ENCODE data around the gene ARFIP2. TPM values are rescaled to one million over a fixed set of nuclear protein-coding genes. Genes with fewer than 3 reads are reported as not detected.

Gene ARFIP2
- total and polyA plus RNA-seq, 4 experiments from 2014 or later: 34.1 to 56.9 (median 44.8) TPM

GRCh38 chr11:6497069-6497839, 16.1 kb upstream of the ARFIP2 start, which contains the start of gene DNHD1:
Gene DNHD1 (plus strand): TSS chr11:6497280. CDS start chr11:6498216, 936 bp downstream.
- Histone ChIP-seq H3K27me3 (ENCODE audit: insufficient read depth, low read length) (no peaks in the 10 kb centered on the region), H3K9me3 (ENCODE audit: control insufficient read depth in 1 of 2, low read length in 2 of 2) (no peaks in the 10 kb centered on the region), H3K4me1 (ENCODE audit: insufficient read depth, low read length) (no peaks in the 10 kb centered on the region), H3K36me3 (ENCODE audit: insufficient read depth, low read length) (peaks cover 11% of the 10 kb centered on the region), H3K4me3 (ENCODE audit: low read length in 2 of 2) (no peak within 1 kb of the TSS), H3K27ac (ENCODE audit: low read depth, low read length) (no peak within 1 kb of the TSS)
- peak within 1 kb of the TSS in 1 of 8 donors; percentile 7 for H3K4me3 Mint-ChIP-seq
- intact Hi-C loops (cut with micrococcal nuclease): no loop called here
- peak within 1 kb of the TSS in 2 of 7 donors; percentile 19 to 32 for H3K27ac Mint-ChIP-seq
- no peaks in the 10 kb centered on the region for H3K27me3 Mint-ChIP-seq
- ChIA-PET CTCF (ENCODE audit: partially characterized antibody) (interaction anchor here (2.1 to 5.7 kb wide), 2 partner anchors 8 to 53 kb away, joined by 7 to 30 read pairs; no protein-coding TSS in a partner anchor), POLR2A (ENCODE audit: partially characterized antibody) (no interaction called here)
- H3K36me3 Mint-ChIP-seq: peaks cover 33 to 49% of the 10 kb centered on the region in 2 donors
- H3K4me1 Mint-ChIP-seq: peaks cover 0 to 3% (median under 1%) of the 10 kb centered on the region in 4 donors
- no peak for DNase-seq
- H3K9me3 Mint-ChIP-seq: no peaks in the 10 kb centered on the region

- Histone ChIP-seq H3K4me1 (ENCODE audit: insufficient read depth, low read length) (peaks cover 6% of the 10 kb centered on the region), H3K27ac (ENCODE audit: low read depth, low read length) (no peak overlapping the region), H3K27me3 (ENCODE audit: insufficient read depth, low read length) (no peaks in the 10 kb centered on the region), H3K9me3 (ENCODE audit: control insufficient read depth in 1 of 2, low read length in 2 of 2) (no peaks in the 10 kb centered on the region), H3K36me3 (ENCODE audit: insufficient read depth, low read length) (peaks cover 33% of the 10 kb centered on the region), H3K4me3 (ENCODE audit: low read length in 2 of 2) (no peak overlapping the region)
- Mint-ChIP-seq H3K36me3 (peaks cover 21 to 36% of the 10 kb centered on the region in 2 donors), H3K4me3 (no peak overlapping the region), H3K4me1 (peaks cover 0 to 10% (median 4%) of the 10 kb centered on the region in 4 donors), H3K9me3 (no peaks in the 10 kb centered on the region), H3K27me3 (no peaks in the 10 kb centered on the region), H3K27ac (peak overlapping the region in 5 of 7 donors; percentile 18 to 38 (median 30))
- no peak for DNase-seq
- POLR2A ChIA-PET (ENCODE audit: partially characterized antibody): interaction anchor here (0.6 to 2.0 kb wide), 3 partner anchors 7 to 157 kb away, joined by 3 to 4 read pairs (median 3); partner anchors contain the start of gene SMPD1
- intact Hi-C loops (cut with micrococcal nuclease): no loop called here
- CTCF ChIA-PET (ENCODE audit: partially characterized antibody): interaction anchor here (1.6 to 2.7 kb wide), 4 partner anchors 16 to 126 kb away, joined by 3 to 15 read pairs (median 8); no protein-coding TSS in a partner anchor
Observed at GRCh38 chr11:6489306-6489705, 8.2 kb upstream of the ARFIP2 start.

DNA sequence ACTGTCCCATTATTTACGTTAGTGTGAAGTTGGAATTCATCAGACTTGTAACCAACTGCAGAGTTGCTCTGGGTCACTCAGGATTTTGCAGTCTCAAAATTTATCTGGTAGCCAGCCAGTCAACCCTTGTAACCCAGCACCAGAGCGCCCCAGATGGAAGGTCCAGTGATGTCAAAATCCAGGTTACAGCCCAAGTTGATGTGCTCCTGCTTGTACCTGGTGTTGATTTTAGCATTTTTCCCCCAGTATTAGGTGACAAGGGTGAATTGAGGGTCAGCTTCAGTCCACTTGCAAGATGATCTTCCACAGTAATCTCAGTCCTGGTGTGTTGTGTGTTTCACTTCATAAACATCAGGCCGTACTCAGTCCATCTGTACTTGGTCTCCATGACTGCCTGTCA, 7.7 kb upstream of the ARFIP2 start:
- intact Hi-C loops (cut with micrococcal nuclease): no loop called here
- H3K9me3 Mint-ChIP-seq: no peaks in the 10 kb centered on the region
- no peaks in the 10 kb centered on the region for H3K27me3 ChIP-seq (ENCODE audit: insufficient read depth, low read length)
- POLR2A ChIA-PET (ENCODE audit: partially characterized antibody): interaction anchor here (2.0 kb wide), 1 partner anchor 99 kb away, joined by 4 read pairs; the partner anchor contains the start of gene SMPD1
- H3K27me3 Mint-ChIP-seq: no peaks in the 10 kb centered on the region
- peaks cover 33% of the 10 kb centered on the region for H3K36me3 ChIP-seq (ENCODE audit: insufficient read depth, low read length)
- no peak overlapping the region for H3K4me3 ChIP-seq (ENCODE audit: low read length in 2 of 2)
- H3K4me3 Mint-ChIP-seq: no peak overlapping the region
- H3K4me1 ChIP-seq (ENCODE audit: insufficient read depth, low read length): peaks cover 6% of the 10 kb centered on the region
- peaks cover 0 to 10% (median 4%) of the 10 kb centered on the region in 4 donors for H3K4me1 Mint-ChIP-seq
- peaks cover 16 to 35% of the 10 kb centered on the region in 2 donors for H3K36me3 Mint-ChIP-seq
- no peaks in the 10 kb centered on the region for H3K9me3 ChIP-seq (ENCODE audit: control insufficient read depth in 1 of 2, low read length in 2 of 2)
- no peak overlapping the region for H3K27ac ChIP-seq (ENCODE audit: low read depth, low read length)
- no peak for DNase-seq
- CTCF ChIA-PET (ENCODE audit: partially characterized antibody): interaction anchor here (1.7 to 2.7 kb wide), 3 partner anchors 16 to 110 kb away, joined by 6 to 15 read pairs (median 9); no protein-coding TSS in a partner anchor
- H3K27ac Mint-ChIP-seq: peak overlapping the region in 2 of 7 donors; percentile 30 to 38

DNA sequence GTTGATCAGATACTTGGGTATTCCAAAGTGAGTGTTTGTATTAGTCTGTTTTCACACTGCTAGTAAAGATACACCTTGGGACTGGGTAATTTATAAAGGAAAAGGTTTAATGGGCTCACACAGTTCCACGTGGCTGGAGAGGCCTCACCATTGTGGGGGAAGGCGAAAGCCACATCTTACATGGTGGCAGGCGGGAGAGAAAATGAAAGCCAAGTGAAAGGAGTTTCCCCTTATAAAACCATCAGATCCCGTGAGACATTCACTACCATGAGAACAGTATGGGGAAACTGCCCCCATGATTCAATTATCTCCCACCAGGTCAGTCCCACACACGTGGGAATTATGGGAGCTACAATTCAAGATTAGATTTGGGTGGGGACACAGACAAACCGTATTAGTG, 7.2 kb upstream of the ARFIP2 start:
- POLR2A ChIA-PET (ENCODE audit: partially characterized antibody): interaction anchor here (2.0 kb wide), 1 partner anchor 98 kb away, joined by 4 read pairs; the partner anchor contains the start of gene SMPD1

GRCh38 chr11:6486938-6487337, 5.8 kb upstream of the ARFIP2 start:
- ChIA-PET CTCF (ENCODE audit: partially characterized antibody) (interaction anchor here (1.1 to 1.7 kb wide), 5 partner anchors 18 to 196 kb away, joined by 3 to 6 read pairs (median 4); partner anchors contain the start of gene MRPL17), POLR2A (ENCODE audit: partially characterized antibody) (interaction anchor here (1.5 kb wide), 1 partner anchor 68 kb away, joined by 3 read pairs; the partner anchor contains the start of gene APBB1)
- Mint-ChIP-seq H3K27ac (no peak overlapping the region), H3K27me3 (no peaks in the 10 kb centered on the region), H3K9me3 (no peaks in the 10 kb centered on the region), H3K4me3 (no peak overlapping the region), H3K4me1 (peaks cover 16 to 24% (median 19%) of the 10 kb centered on the region in 4 donors), H3K36me3 (peaks cover 19 to 45% of the 10 kb centered on the region in 2 donors)
- no peaks in the 10 kb centered on the region for H3K27me3 ChIP-seq (ENCODE audit: insufficient read depth, low read length)
- intact Hi-C loops (cut with micrococcal nuclease): no loop called here
- no peaks in the 10 kb centered on the region for H3K9me3 ChIP-seq (ENCODE audit: control insufficient read depth in 1 of 2, low read length in 2 of 2)
- H3K4me3 ChIP-seq (ENCODE audit: low read length in 2 of 2): no peak overlapping the region
- H3K27ac ChIP-seq (ENCODE audit: low read depth, low read length): no peak overlapping the region
- peaks cover 25% of the 10 kb centered on the region for H3K4me1 ChIP-seq (ENCODE audit: insufficient read depth, low read length)
- H3K36me3 ChIP-seq (ENCODE audit: insufficient read depth, low read length): peaks cover 41% of the 10 kb centered on the region
- no peak for DNase-seq

More for the DNA sequence above, 7.2 kb upstream of the ARFIP2 start:
- Mint-ChIP-seq H3K36me3 (peaks cover 19 to 40% of the 10 kb centered on the region in 2 donors), H3K4me3 (peak overlapping the region in 1 of 8 donors; percentile 45), H3K9me3 (no peaks in the 10 kb centered on the region), H3K4me1 (peaks cover 4 to 13% (median 7%) of the 10 kb centered on the region in 4 donors), H3K27me3 (no peaks in the 10 kb centered on the region), H3K27ac (peak overlapping the region in 4 of 7 donors; percentile 34 to 55 (median 42))
- peaks cover 11% of the 10 kb centered on the region for H3K4me1 ChIP-seq (ENCODE audit: insufficient read depth, low read length)
- no peak overlapping the region for H3K27ac ChIP-seq (ENCODE audit: low read depth, low read length)
- DNase-seq: no peak
- no peaks in the 10 kb centered on the region for H3K9me3 ChIP-seq (ENCODE audit: control insufficient read depth in 1 of 2, low read length in 2 of 2)
- CTCF ChIA-PET (ENCODE audit: partially characterized antibody): interaction anchor here (1.7 kb wide), 1 partner anchor 17 kb away, joined by 6 read pairs; no protein-coding TSS in a partner anchor
- intact Hi-C loops (cut with micrococcal nuclease): no loop called here
- no peaks in the 10 kb centered on the region for H3K27me3 ChIP-seq (ENCODE audit: insufficient read depth, low read length)
- no peak overlapping the region for H3K4me3 ChIP-seq (ENCODE audit: low read length in 2 of 2)
- peaks cover 34% of the 10 kb centered on the region for H3K36me3 ChIP-seq (ENCODE audit: insufficient read depth, low read length)

DNA sequence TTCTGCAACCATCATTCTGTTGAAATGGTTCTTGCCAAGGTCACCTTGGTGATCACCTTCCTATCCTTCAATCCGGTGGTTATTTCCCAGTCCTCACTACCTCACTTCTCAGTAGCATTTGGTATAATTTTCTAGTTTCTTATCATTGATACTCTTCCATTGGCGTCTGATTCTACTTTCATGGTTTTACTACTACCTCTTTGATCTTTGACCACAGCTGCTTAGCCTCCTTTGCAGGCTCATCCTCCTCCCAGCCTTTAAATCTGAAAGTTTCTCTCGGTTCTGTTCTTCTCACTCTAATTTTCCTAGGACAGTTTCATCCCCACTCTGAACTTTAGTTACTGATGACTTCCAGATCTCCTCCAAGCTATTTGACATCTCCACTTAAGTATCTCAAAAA, 5.1 kb upstream of the ARFIP2 start:
- H3K27ac Mint-ChIP-seq: no peak overlapping the region

More for the DNA sequence above, 5.1 kb upstream of the ARFIP2 start:
- Histone ChIP-seq H3K4me1 (ENCODE audit: insufficient read depth, low read length) (peaks cover 28% of the 10 kb centered on the region), H3K27me3 (ENCODE audit: insufficient read depth, low read length) (no peaks in the 10 kb centered on the region), H3K27ac (ENCODE audit: low read depth, low read length) (no peak overlapping the region), H3K9me3 (ENCODE audit: control insufficient read depth in 1 of 2, low read length in 2 of 2) (no peaks in the 10 kb centered on the region), H3K36me3 (ENCODE audit: insufficient read depth, low read length) (peaks cover 41% of the 10 kb centered on the region), H3K4me3 (ENCODE audit: low read length in 2 of 2) (no peak overlapping the region)
- no peak for DNase-seq
- Mint-ChIP-seq H3K36me3 (peaks cover 16 to 46% of the 10 kb centered on the region in 2 donors), H3K9me3 (no peaks in the 10 kb centered on the region), H3K4me1 (peaks cover 17 to 26% (median 23%) of the 10 kb centered on the region in 4 donors), H3K4me3 (no peak overlapping the region), H3K27me3 (no peaks in the 10 kb centered on the region)
- intact Hi-C loops (cut with micrococcal nuclease): no loop called here
- POLR2A ChIA-PET (ENCODE audit: partially characterized antibody): interaction anchor here (1.5 kb wide), 1 partner anchor 67 kb away, joined by 3 read pairs; the partner anchor contains the start of gene APBB1
- CTCF ChIA-PET (ENCODE audit: partially characterized antibody): interaction anchor here (0.5 to 1.7 kb wide), 6 partner anchors 21 to 197 kb away, joined by 3 to 4 read pairs (median 3); partner anchors contain the start of gene MRPL17

Data from CD4-positive, alpha-beta memory T cell (primary cell).